Measurements from ENCODE around the gene ADGRV1.
"Not testable (repeated sequence)": the region's sequence is repeated elsewhere in the genome, so short reads cannot be mapped to it uniquely, and the experiment has no call there.

GRCh38 chr5:90929013-90929839 lies 370.6 kb downstream of the ADGRV1 start:
- TF ChIP-seq EP300, CTCF, POLR2A (IDR thresholded peaks at IDR 0.05): not testable (repeated sequence)

All from tibial nerve (tissue), 4 donors.